NCI-H748 (cell line): ENCODE results near the gene CD99.

Experiments used
- DNase-seq: peaks from one replicate; lab custom pipeline; 2025; ENCODE audit not compliant: unreplicated experiment; lab: John Stamatoyannopoulos, UW

The CD99 gene

GRCh38 chrX:2697741-2698299 is 6.7 kb downstream of the CD99 start:
- DNase-seq = no peak

DNA sequence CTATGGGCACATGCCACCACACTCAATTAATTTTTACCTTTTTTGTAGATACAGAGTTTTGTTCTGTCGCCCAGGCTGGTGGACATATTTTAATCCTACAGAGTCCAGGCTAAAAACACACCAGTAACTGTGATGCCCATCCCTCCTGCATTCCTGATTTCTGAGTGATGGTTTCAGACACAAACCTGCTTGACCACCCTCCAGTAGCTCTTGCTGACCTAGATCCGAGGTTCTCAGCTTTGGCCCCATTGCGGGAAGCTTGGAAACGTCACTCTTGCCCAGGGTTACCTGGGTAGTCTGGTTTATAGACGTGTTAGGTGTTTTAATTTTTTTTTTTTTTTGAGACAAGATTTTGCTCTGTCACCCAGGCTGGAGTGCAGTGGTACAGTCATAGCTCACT is 7.5 kb downstream of the CD99 start:
- no peak for DNase-seq

DNA sequence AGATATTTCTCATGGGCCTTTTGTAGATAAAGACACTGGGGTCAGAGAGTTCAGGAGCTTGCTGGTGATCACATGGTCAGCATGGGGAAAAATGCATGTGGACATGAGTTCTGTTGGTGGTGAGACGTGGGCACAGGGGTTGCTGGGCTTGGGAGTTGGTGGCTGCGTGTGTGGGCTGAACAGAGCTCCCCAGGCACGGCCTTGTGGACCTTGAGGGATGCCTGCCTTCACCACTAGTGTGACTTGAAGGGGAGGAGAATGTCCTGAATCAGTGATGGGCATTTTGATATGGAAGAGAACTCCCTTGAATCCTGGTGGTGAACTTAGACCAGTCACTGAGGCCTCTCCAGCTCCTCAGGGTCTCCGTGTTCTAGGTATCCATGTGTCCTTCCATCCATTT is 8.9 kb downstream of the CD99 start:
- no peak for DNase-seq

DNA sequence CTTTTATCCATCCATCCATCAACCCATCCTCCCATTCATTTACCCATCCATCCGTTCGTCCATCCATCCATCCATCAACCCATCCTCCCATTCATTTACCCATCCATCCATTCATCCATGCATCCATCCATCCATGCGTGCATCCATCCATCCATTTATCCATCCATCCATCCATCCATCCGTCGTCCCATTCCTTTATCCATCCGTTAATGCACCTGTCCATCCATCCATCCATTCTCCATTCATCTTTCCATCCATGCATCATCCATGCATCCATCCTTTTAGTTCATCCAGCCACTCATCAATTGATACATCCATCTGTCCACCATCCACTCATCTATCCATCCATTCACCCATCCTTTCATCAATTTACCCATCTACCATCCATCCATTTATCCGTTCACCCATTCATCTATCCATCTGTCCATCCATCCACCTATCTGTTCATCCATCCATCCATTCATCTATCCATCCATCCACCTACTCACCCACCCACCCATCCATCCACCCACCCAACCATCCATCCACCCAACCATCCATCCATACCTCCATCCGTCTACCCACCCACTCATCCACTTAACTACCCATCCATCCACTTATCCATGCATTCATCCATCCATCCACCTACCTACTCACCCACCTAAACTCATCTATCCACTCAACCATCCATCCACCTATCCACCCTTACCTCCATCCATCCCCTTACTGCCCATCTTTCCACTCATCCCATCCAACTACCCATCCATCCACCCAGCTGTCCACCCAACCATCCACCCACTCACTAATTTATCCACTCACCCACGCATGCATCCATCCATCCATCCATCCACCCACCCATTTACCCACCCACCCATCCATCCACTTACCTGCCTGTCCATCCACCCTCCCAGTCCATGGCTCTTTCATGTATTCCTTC is 9.6 kb downstream of the CD99 start:
- no peak for DNase-seq

DNA sequence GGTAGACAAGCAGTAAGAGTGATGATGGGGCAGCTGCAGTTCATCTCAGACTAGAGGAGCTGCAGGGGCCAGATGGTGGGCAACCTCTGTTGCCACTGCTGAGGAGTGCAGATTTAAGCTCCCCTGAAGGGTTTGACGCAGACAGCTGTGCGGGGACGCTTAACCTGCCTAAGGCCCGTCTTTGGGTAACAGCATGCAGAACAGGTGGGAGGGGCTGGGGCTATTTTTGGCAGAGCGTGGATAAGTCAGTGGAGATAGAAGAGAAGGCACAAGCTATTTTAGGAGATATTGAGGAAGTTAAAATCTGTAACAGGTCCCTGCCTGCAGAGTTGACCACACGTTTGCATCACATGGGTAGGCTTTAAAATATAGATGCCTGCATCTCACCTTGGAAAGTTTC is 10.5 kb downstream of the CD99 start:
- DNase-seq = no peak

DNA sequence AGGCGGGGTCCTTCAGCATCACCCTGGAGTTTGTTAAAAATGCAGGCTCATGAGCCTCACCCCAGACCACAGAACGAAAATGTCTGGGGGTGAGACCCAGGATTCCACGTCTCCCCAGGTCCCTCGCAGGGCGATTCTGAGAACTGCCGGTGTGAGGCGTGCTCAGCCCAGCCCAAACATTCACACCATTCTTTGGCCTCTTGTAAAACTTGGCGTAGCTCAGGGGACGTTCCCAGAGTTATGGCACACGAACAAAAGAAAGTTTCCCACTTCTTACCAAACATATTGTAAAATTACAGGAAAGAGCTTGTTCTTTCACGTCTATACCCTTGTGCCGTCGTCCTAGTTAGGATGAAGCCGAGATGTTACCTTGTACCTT is 12.9 kb downstream of the CD99 start:
- DNase-seq = no peak

- no peak for DNase-seq
Observed at GRCh38 chrX:2705046-2705832, 14.1 kb downstream of the CD99 start.

DNA sequence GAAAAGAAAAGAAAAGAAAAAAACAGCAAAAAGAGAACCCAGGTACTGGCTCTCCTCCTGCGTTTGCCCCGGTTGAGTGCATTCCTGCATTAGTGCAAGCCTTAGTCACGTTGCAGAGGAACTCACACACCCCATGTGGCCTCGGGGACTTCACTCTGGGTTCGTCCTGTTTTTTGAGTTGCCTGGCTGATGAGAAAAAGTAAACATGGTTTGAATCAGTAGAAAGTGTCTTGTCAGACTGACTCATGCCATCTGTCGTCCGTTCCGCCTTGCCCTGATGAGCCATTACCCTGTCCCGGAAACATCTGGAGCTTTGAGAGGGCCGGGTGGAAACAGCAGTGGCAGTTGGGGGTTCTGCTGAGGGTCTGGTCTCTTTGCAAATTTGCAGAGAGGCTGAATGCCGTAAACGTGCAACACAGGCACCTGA is 16.3 kb downstream of the CD99 start:
- DNase-seq = no peak

DNA sequence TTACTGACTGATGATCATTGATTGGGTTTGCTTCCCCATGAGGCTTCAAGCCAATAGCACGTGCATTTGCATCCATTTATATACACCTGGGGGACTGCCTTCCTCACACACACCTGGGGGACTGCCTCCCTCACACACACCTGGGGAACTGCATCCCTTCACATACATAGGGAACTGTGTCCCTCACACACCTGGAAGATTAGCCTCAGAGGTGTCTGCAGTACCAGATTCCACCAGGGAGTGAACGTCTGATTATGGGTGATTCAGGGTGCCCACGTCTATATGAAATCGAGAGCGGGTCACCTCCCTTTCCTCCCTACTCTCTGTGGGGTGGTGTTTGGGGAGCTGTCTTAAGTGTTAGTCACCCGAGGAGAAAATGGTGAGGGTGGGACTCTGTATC is 16.9 kb downstream of the CD99 start:
- DNase-seq = no peak

DNA sequence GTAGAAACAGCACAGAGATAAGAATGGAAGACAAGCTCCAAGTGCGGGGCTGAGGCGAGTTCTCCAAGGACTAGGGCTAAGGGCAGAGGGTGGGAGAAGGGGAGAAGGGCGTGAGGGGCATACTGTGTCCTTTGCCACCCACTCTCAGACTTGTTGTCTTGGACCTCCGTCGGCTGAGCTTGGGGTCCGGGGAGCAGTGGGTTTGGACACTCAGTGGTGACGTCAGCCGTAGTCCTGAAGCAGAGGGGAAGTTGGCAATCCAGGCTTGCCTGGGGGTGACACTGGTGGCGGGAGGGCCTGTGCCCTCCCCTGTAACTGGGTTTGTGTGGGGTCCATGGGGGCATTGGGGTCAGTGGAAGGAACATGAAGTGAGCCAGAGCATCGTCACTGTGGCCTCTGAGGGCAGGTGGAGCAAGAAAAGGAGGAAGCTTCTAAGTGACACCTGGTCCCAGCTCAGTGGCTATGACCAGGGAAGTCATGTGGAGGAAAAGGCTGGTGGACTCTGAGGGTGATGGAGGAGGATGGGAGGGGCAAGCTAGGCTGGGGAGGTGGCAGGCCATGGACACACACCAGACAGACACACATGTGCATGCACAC is 17.6 kb downstream of the CD99 start:
- DNase-seq = no peak

DNA sequence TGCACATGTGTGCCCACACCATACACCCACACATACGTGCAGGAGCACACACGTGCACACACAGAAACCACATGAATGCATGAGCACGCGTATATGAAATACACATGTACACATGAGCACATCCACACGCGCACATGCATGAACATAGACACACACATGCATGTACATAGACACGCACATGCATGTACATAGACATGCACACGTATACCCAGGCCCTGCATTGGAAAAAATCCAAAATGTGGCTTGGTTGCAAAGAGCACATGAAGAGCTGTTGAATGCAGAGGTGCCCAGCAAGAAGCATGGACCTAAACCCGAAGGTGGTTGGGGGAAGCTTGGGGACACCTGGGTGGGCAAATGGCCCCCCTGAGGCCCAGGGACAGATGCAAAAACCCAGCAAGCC is 18.5 kb downstream of the CD99 start:
- DNase-seq = no peak

GRCh38 chrX:2710041-2710840 is 19.1 kb downstream of the CD99 start:
- DNase-seq = no peak

- DNase-seq = no peak
Observed at GRCh38 chrX:2711441-2711840, 20.3 kb downstream of the CD99 start.

DNA sequence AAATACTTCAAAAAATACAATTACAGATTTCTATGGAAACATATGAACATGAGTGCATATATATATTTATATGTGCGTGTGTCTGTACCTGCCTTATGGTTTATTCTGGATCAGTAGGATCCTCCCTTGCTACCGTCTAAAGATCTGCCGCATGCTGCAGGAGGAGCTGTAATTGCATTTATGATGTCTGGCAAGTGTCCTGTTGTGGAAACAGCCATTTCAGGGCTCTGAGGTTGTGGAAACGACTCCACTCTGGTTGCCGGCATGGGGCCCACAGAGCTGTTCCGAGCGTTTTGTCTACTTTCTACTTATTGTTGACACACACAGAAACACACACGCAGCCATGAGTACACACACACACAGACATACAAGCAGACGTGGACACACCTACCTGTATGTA is 21.3 kb downstream of the CD99 start:
- no peak for DNase-seq

DNA sequence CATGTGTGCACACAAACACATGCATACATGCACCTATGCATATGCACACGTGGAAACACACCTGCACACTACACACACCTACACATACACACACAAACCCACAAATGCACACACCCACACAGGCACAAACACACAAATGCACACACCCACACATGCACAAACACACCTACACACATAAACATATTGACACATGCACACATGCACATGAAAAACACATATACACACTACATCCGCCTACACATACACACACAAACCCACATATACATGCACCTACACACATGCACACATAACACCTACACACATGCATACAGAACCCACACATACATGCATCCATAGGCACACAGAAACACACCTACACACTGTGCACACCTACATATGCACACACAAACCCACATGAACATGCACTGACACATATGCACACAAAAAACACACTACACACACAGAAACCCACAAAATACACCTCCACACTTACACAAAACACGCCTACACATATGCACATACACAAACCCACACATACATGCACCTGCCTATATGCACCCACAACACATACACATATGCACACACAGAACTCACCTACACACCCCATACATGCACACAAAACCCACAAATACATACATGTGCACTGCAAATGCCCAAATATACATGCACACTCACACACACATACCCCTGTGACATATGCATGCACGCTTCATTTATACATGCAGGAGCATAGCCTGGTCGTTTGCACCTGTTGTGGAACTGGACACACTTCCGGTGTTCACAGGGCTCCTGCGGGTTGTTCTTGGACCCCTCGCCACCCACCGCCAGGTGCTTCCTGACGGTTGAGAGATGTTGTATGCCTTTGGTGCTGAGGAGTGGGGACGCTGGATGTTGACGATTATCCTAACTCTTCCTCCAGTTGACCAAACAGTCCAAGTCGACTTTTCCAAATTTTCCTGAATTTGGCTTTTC is 22.1 kb downstream of the CD99 start:
- no peak for DNase-seq

- no peak for DNase-seq
Observed at GRCh38 chrX:2714551-2714950, 23.5 kb downstream of the CD99 start.

GRCh38 chrX:2715066-2715600 is 24.0 kb downstream of the CD99 start:
- no peak for DNase-seq

DNA sequence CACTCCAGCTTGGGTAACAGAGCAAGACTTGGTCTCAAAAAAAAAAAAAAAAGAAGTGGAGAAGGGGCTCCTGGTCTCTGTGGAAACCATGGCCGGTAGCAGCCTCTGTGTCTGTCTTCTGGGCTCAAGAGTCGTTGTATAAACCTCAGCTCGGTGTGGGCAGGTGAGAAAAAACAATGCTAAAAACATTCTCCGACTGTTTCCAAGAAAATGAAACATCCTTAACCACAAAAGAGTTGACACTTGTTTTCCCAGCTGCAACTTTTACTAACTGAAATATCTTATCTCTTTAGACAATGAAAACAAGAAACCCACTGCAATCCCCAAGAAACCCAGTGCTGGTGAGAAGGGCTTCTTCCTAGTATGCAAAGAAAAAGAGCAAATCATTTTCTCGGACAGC is 26.2 kb downstream of the CD99 start:
- no peak for DNase-seq

- no peak for DNase-seq
Observed at GRCh38 chrX:2718821-2719220, 27.7 kb downstream of the CD99 start.
